ENCODE data around the gene DDX24.

The DDX24 gene, protein sequence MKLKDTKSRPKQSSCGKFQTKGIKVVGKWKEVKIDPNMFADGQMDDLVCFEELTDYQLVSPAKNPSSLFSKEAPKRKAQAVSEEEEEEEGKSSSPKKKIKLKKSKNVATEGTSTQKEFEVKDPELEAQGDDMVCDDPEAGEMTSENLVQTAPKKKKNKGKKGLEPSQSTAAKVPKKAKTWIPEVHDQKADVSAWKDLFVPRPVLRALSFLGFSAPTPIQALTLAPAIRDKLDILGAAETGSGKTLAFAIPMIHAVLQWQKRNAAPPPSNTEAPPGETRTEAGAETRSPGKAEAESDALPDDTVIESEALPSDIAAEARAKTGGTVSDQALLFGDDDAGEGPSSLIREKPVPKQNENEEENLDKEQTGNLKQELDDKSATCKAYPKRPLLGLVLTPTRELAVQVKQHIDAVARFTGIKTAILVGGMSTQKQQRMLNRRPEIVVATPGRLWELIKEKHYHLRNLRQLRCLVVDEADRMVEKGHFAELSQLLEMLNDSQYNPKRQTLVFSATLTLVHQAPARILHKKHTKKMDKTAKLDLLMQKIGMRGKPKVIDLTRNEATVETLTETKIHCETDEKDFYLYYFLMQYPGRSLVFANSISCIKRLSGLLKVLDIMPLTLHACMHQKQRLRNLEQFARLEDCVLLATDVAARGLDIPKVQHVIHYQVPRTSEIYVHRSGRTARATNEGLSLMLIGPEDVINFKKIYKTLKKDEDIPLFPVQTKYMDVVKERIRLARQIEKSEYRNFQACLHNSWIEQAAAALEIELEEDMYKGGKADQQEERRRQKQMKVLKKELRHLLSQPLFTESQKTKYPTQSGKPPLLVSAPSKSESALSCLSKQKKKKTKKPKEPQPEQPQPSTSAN

DNA sequence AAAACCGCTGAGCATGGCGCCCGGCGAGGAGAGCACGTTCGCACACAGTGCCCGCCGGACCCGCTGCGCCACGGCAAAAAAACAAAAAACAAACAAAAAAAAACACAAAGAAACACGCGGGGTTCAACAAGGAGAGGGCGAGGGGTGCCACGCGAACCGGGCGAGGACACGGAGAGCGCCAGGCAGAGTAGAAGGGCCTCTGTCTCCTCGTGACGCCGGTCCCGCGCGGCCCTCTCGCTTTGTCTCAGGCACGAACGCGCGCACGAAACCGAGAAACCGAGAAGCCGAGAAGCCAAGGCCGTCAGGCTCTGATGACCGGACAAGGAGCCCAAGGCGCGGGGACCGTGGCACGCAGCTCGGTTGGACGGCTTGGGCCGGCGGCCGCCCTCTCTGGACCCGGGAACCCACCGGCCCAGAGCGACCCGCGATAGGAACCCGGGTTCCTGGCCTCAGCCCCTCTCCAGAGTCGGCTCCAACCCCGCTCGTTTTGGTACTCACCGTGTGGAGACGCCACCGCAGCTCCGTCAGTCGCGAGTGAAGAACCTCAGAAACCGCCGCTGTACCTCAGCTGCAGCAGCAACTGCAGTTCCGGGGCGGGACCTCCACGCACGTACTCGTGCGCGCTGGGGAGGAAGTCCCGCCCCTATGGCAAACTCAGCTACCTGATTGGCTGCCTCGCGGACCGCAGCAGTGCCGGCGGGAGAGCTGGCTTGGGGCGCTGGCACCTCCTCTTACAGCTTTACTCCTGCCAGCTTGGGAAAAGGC lies at the start of gene DDX24, which contains the start of gene IFI27L1:
TSS of gene DDX24 (minus strand) at position 582 of the 765 bp plus-strand sequence. CDS start 1,460 bp downstream, outside the sequence.
TSS of gene IFI27L1 (plus strand) at position 690 of the 765 bp plus-strand sequence. CDS start 15,628 bp downstream, outside the sequence.
- peak; percentile 34 to 97 (median 88) for DNase-seq

DNA sequence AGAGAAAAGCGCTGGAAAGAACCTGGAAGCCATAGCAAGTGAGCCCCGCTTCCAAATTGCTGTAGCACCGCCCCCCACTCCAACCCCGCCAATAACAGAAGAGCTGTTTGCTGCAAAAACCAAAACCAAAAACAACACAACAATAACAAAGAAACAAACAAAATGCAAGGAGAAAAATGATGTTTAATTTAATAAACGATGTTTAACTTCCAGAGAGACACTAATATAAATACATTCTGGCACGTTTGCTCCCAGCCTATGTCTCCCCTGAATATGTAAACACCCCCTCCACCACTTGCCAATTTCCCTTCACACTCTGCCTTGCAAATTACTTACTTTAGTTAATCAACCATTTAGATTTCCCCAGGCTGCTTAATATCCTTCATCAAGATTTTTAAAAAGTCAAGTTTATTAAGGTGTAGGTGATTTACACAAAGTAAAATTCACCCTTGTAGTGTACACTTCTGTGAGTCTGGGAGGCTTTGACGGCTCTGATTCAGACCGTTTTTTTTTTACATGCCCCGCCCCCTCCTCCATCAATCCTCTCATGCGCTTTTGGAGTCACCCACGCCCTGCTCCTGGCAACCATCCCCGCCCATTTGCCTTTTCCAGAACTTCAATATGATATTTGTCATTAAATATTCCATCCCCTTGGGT lies 48.9 kb upstream of the DDX24 start:
- DNase-seq = peak in 13 of 56 donors; percentile 7 to 50 (median 31)

DNA sequence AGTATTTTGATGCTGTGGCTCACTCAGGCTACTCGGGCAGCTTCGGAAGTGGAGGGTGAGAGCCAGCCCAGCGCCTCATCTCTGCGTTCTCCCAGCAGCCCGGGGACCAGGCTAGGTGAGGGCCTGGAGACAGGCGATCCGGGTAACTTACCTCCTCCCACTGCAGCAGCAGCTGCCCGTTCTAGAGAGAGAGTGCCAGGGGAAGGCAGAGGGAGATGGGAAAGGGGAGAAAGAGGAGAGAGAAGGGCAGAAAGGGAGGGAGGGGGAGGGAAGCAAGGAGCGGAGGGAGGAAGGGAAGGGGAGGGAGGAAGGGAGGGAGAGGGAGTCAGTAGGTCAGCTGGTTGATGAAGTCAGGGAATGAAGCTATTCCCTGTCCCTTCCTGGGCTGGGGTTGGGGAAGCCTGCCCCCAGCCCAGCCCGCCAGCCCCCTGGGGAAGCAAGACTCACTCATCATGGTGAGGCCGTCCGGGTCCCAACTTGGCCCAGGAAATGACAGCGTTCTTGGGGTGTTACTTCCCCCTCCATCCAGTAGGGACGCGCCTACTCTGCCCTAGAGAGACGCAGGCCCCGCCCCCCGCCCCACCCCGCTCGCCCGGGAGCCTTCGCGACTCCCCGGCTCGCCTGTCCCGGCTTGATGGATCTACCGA lies 48.2 kb upstream of the DDX24 start, which contains the start of gene IFI27L2:
TSS of gene IFI27L2 (minus strand) at position 494 of the 647 bp plus-strand sequence. CDS start at position 454, 40 bp downstream.
- peak; percentile 43 to 90 (median 78) for DNase-seq

DNA sequence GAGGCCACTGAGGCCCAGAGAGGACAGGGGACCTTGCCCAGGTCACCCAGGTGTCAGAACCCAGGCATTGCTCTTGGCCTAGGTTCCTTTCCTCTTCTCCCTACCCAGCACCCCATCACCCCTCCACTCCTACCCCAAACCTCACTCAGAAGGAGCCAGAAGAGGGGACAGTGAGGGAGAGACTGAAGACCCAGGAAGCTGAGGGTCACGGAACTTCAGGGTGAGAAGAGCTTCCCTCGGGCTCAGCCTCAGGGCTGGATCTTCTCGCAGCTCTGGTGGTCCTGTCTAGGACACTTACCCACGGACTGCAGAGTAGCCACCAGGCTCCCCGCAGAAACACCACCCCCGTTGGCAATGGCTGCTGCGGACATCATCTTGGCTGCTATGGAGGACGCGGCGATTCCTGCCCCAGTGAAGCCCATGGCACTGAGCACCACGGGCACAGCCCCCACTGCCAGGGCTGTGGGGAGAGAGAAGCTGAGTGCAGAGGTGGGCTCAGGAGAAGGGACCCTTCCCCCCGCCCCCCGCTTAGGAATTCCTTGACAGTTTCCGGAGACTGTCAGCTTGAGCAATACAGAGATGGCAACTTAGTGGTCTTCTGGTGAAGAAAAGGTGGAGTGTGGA lies 47.3 kb upstream of the DDX24 start:
- DNase-seq = no peak

DNA sequence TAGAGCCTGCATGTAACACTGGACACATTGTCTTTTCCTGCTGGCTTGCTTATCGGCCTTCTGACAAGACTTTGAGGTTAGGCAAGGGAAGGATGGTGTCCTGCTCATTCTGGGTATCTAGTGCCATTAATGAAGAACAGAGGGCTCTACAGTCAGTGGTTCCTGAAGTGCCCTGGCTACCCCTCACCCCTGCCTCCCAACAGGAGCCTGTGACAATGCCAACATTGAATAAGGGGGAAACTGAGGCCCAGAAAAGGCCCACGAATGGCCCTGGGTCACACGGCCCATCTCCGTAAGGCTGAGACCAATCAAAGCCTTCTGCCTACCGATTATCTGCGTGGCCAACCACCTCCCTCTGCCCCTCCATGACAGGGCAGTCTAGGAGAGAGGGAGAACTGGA lies 46.3 kb upstream of the DDX24 start:
- DNase-seq = no peak

DNA sequence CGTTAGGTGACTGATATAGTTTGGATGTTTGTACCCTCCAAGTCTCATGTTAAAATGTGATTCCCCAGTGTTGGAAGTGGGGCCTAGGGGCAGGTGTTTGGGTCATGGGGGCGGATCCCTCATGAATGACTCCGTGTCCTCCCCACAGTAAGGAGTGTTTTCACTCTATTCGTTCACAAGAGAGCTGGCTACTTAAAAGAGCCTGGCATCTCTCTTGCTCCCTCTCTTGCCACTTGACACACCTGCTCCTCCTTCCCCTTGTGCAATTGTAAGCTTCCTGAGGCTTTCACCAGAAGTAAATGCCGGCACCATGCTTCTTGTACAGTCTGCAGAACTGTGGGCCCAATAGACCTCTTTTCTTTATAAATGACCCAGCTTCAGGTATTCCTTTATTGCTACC lies 45.8 kb upstream of the DDX24 start:
- DNase-seq = no peak

DNA sequence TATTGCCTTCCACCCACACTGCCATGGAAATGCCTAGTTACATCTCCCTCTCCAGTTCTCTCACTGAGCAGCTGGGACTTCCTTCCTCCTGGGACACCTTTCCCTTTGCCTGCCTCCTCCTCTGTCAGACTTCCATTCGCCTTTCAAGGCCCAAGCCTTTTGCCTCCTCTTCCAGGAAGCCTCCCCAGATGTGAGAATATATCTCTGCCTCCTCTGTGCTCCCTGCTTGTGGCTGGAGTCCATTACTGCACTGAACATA lies 45.3 kb upstream of the DDX24 start:
- no peak for DNase-seq

DNA sequence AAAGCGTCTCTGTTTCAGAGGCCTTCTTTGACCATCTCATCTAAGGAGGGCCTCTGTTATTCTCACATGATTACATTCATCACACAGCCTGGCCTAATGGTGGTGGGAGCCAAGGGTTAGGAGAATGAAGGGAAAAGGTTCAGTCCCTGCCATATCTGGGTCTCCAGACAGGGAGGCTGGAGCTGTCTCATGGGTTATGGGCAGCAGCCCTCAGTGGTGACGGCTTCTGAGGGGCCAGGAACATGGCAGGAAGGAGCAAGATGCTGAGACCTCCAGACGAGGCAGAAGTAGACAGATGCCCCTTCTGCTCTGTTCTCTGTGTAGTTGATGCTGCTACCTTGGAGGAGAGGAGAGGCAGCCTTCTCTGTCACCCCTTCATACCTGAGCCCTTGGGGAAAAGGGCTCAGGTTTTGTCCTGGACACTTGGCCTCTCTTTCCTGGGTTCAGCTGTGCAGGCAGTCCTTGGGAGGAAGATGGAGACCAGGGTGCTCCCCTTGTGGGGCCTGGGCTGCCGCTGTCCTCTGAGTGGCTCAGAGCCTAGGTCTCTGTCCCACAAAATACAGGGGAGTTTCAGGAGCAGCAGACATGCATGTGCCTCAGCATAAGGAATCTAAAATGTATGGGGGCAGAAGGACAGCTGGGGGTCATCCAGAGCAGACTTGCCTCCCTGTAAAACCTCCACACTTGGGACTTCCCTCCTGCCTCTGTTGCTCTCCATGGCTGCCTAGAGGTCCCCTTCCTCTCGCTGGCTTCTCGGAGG lies 44.8 kb upstream of the DDX24 start:
- no peak for DNase-seq

DNA sequence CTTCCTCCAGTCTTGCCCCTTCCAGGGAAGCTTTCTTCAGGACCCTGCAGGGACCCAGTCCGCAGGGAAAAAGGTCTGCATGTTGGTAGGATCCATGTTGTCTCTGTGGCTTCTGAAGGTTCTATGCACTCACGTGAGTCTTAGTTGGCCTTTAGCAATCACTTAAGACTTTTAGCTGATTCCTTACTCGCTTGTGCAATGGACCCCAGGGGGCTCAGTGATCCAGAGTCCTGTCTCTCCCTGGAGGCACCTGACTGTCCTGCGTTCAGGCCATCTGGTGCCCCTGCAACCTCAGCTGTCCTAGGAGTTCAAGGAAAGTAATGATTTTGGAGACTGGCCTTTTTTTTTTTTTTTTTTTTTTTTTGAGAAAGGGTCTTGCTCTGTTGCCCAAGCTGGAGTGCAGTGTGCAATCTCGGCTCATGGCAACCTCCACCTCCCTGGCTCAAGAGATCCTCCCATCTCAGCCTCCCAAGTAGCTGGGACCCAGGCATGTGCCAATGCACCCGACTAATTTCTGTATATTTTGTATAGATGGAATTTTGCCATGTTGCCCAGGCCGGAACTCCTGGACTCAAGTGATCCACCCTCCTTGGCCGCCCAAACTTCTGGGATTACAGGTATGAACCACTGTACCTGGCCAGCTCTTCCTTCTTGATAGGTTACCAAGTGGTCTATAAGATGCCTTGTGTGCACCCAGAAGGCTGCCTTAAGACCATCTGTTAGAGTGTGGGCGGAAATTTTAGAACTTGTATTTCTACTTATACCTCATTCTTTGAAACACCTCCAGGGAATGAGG lies 43.8 kb upstream of the DDX24 start:
- DNase-seq = no peak

DNA sequence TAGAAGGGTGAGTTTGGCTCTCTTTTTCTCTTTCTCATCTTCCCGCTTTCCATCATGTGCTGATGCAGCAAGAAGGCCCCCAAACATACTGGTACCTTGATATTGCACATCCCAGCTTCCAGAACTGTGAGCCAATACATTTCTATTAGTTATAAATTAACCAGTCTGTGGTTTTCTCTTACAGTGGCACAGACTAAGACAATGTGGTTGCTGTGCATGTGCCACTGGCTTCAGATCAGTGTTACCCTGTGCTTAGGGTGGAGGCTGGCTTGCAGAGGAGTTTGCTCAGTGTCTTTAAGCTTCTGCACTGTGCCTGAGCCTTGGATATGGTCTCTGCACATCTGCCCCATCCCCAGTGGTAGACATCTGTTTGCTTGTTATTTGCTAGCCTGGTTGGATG lies 42.9 kb upstream of the DDX24 start:
- no peak for DNase-seq

DNA sequence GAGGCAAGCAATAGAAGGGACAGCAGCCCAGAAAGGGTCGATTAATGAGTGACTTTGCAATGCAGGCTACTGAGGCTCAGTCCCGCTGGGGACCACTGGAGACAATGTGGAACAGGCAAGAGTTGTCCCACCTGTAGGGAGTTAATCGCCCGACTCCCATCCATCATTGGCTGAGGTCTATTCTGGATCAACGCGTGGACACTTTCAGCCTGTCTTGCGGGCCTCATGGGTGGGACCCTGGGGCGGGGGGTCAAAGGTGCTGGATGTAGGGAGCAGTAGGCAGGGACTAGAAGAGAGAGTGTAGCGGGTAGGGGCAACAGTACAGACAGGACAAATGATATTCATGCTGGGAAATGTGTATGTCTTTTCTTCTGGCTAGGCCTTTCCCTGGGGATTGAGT lies 42.3 kb upstream of the DDX24 start:
- DNase-seq = no peak

DNA sequence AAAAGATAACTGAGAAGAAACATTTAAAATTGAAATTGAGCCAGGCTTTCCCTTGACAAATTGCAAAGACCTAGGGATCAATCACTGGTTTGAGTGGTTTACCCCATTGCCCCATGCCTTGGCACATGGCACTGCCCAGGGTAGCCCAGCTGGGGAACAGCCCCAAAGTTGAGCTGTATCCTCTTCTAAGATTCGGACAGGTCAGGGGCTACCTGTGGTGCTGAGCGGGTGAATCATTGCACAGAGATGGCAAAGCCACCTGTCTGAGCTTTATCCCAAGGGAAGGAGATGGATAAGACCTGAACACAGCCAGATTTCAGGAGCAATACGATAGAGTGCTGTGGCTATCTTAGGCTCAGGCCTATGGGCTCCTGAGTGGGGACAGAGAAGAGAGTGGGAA lies 41.4 kb upstream of the DDX24 start:
- DNase-seq = no peak

DNA sequence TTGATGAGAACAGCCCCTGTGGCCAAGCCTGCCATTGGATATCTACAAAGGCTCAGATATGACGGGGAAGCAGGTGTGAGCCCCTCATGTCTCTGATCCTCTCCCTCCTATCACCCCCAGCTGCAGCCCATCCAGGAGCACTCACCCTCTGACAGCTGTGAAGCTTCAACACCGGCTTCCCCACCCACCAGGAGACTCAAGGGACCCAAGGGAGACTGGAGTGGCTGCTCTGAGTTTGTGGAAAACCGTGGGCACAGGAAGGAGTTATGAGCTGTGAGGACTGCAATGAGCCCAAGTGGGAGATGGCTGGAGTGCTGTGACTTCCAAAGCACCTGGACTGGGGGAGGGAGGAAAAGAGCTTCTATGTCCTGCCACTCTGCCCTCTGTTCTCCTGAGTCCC lies 40.5 kb upstream of the DDX24 start:
- DNase-seq = no peak

DNA sequence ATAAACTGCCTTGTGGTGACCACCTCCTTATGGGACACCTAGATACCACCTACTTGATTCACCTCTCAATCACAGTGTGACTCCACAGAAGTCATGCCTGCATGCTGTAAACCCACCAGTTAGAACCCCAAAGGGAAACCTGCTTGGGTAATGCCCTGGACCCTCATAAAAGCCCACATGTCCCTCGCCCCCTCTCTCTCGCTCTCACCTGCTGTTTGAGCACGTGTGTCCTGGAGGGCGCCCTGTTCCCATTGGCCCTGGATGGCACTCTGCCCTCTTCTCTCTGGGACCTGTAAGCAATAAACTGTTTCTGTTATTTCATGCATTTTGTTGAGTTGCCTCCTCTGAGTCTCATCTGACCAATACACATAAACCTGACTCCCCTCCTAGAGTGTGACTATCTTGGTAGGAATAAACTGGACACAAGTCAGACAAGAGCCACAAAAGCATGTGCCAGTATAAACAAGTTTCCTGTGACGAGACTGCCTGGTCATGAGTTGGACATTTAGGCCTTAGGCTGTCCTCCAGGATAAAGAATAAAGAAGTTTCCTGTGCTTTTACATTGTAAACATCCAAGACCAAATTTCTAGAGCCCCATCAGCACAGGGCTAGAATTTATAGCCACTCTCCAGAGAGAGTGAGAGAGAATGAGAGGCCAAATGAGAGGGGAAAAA lies 39.8 kb upstream of the DDX24 start:
- DNase-seq = no peak

DNA sequence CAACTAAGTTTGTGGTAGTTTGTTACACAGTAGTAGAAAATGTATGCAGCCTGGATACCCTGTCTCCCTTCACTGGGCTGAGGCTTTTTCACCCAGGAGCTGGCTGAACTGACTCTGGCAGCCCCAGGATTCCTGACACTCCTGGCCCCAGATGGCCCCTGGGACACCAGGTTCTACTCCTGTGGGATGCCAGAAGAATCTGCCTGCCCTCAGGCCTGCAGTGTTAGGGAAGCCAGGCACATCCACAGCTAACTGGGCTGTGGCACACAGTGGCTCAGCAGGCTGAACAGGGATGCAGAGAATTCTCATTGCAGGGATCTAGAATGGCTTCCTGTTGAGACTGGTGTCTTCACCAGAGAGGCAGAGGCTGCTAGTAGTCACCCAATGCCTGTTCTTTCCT lies 38.1 kb upstream of the DDX24 start:
- DNase-seq = no peak

DNA sequence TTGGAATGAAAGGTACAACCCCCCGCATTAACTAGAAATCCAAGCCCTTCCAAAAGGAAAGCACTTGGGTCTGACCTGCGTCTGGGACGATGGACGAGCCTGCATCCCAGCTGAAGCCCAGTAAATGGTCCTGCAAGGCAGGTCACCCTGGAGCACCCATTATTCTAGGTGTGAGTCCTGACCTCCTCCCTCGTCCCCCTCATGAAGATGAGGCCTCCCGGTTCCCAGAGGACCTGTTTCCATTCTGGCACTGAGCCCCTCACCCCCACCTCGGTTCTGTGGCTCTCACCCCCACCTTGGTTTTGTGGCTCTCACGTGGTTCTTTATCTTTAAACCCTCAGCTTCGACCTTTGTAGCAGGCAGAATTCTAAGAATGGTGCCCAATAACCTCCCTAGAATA lies 36.9 kb upstream of the DDX24 start:
- no peak for DNase-seq

DNA sequence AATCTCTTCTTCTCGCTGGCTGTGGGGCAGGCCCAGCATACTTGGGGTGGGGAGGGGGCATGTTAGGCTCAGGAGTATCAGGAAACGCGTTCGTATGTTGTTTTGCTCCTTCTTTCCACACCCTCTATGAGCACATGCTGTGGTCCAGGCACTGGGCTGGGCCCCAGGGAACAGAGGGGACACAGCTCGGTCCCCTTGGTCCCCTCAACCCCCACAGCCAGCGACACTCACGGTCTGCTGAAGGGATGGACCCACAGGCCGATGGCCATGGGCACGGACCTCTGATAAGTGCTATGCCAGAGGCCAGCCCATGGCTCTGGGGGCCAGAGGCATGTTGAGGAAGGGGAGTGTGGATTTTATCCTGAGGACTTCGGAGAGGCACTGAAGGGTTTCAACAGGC lies 35.7 kb upstream of the DDX24 start:
- no peak for DNase-seq

DNA sequence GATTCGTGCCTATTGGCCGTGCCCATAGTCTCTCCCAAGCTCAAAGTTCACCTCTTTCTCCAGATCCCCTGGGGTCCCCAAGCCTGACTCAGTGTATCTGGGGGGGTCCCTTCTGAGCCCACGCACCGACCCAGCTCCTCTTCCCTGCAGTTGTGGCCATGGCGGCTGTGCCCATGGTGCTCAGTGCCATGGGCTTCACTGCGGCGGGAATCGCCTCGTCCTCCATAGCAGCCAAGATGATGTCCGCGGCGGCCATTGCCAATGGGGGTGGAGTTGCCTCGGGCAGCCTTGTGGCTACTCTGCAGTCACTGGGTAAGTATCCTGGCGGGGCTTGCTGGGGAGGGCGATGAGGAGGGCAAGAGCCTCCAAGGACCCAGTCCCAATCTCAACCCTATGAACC lies 34.6 kb upstream of the DDX24 start:
- no peak for DNase-seq
